Measurements from ENCODE around the gene SH2D2A.

The SH2D2A gene

DNA sequence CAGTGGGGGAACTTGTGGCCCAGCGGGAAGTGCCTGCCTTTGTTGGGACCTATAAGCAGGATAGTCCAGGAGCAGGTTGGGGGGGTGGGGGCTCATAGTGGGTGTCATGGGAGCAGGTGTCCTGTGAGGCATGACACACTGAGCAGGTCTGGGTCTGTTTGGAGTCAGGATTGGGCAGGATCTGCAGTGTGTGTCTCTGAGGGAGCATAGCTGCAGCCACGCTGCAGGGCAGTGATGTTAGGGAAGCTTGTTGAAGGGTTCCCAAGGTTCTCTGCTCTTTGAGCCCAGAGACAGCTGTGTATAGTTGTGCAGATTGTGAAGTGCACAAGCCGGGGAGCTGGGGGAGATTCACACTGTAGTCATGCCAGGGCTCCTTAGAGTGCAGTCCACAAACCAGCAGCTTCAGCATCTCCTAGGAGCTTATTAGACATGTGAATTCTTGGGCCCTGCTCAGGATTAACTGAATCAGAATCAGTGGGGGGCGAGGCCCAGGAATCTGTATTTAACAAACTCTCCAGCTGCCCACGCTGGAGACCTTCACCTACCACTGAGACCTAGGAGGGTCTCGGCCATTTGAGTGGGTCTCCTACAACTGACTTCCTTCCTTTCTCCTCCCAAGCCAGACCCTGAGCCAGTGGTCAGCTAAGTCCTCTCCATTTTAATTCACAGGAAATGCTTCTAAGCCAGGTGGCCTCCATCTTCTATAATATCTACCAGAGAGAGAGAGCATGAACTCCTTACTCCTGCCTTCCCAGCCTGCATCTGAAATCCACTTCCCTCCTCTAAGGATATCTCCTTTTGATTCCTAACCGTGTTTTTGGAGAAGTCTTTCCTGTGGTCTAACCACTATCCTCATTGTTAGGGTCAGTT, 31.2 kb upstream of the SH2D2A start:
- no peak for DNase-seq

- DNase-seq: no peak
Measured at GRCh38 chr1:156846643-156847042, 30.0 kb upstream of the SH2D2A start.

- DNase-seq: no peak
Measured at GRCh38 chr1:156845953-156846545, 29.4 kb upstream of the SH2D2A start.

DNA sequence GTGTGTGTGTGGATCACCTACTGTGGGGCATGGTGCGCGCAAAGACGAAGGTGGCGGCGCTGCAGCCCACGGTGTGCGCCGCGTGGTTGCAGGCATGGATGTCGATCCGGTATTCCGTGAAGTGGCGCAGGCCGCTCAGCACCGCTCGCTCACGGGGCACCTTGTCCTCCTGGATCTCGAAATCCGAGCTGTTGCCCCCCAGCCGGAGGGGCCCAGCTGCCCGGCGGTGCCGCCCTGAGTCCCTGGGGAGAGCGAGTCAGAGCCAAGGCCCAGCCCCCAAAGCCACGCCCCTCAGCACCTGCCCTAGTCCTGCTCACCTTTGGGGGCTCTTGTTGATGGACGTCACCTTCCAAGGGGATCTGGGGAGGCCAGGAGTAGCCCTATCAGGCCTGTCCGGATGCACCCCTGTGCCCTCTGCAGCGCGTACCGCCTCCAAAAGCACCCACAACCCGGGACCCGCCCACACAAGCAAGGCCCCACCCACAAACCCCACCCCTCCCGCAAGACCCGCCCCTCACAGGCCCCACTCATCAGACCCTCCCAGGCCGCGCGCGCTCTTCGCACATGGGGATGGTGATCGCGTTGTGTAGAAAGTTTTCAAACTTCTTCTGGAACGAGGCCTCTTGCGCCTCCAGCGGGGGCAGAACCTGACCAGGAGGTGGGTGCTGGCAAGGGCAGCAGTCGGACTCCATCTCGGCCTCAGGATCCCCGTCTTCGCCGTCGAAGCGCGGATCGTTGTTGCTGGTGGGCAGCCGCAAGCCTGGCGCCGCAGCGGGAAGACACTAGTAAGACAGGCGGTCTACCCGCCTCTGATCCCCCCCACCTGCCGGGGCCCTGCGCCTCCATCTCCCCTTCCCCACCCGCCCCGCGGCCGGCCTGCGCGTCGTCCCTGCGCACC, 28.7 kb upstream of the SH2D2A start:
- no peak for DNase-seq

- no peak for DNase-seq
Measured at GRCh38 chr1:156844638-156845037, 28.0 kb upstream of the SH2D2A start.

GRCh38 chr1:156844102-156844501, 27.5 kb upstream of the SH2D2A start:
- no peak for DNase-seq

- DNase-seq: no peak
Measured at GRCh38 chr1:156842618-156843300, 26.1 kb upstream of the SH2D2A start.

DNA sequence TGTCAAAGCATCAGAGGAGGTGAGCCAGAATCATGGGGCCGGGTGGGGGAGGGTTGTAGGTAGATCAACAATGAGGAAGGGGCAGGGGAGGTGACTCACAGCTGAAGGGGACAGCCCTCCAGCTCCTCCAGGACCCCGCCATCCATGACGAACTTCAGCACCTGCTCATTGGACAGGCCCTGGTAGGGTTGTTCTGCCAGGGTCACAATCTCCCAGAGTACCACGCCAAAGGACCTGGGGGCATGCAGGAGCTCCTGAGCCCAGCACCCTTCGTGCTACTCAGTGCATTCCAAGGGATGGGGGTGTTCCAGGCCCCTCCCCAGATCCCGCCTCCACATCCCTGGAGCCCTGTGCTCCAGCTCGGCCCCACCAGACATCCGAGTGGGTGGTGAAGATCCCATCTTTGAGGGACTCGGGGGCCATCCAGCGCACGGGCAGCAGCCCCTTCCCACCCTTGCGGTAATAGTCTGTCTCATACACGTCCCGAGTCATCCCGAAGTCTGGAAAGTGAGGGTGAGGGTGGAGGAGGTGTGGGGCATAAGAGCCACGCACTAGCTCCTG, 24.7 kb upstream of the SH2D2A start:
- no peak for DNase-seq

DNA sequence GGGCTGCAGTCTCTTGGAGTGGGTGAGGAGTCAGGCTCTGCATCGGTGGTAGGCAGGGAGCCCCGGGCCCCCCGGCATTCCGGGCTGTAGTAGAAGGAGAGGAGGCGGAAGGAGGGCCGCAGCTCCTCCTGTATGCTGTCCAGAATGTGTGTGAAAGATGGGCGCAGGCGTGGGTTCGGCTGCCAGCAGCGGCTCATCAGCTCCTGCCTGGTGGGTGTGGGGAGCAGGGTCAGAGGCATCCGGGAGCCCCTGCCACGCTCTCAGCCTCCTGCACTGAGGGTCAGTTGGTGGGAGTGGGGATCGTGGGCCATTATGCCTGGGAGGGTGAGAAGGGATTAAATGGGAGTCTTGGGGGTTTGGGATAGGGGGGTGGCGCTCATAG, 24.2 kb upstream of the SH2D2A start:
- DNase-seq: no peak

DNA sequence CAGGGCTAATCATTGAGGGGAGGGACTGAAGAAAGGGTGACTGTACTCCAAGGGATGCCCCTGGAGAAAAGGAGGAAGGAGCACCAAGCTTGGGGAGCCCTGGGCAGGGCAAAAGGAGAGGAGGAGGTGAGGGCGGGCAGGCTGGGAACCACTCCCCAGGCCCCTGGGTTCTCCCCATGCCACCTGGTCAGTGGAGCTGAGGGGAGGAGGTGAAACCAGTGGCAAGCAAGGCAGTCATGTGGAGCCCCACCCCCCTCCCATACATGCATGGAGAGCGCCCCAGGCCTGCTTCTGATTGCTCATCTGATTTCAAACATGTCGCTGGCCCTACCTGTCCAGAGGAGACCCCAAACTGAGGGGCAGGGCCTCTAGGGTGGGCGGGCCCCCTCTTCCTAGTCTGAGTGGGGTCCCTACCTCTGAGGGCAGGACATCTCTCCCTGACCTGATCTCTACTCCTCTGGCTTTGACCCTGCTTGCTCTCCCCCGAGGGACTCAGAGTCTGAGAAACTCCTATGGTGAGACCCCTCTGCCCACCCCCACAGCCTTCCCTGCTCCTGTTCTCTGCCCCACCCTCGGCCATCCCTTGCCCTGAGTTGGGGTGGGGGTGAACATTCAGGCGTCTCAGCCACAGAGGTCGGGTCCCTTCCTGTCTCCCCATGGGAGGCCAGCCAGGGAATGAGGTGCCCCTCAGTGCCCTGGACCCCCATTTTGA, 23.7 kb upstream of the SH2D2A start:
- DNase-seq: no peak

DNA sequence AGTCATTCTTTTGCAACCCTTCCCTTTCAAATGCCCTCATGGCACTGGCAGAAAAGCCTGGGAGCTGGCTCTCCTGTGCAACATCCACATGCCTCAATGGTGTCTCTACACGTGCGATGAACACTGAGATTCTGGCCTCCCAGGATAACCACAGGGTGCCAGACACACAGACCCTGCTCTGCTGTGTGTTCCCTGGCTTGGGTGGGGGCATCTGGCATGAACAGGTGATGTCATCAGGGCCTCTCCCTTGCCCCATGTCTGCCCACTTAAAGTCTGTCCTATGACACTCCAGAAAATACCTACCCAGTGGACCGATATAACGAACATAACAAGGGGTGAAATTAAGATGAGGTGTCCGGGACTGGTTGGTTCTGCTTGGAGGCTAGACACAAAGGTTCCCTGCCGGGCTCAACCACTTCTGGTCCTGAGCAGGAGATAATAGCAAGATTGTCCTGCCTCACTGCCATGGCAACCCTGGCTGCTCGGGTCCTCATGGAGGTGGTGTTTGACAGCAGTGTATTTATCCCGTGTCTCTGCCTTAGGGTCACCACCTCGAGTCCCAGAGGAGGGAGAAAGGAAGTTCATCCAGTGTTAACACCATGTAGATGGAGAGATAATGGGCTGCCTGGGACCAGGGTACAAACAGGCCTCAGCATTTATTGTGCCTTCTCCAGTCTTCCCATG, 22.9 kb upstream of the SH2D2A start:
- DNase-seq: no peak

- peak; percentile 30 for DNase-seq
Measured at GRCh38 chr1:156838972-156839371, 22.3 kb upstream of the SH2D2A start.

DNA sequence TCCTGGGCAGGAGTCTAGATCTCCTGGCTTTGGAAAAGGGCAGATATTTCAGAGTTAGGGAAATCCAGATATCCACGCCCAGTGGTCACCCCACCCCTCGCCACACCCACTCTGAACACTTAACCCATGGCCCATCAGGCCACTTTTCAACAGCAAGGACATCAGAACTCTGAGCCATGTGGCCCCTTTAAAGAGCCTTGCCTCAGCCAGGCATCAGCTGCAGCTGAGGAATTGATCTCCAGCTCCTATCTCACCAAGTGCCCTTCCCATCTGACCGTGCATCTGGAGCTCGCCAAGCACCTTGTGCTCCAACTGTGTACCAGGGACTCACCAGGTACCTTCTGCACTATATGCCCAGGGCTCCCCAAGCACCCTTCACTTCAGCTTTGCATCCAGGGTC, 20.2 kb upstream of the SH2D2A start:
- no peak for DNase-seq

- DNase-seq: no peak
Measured at GRCh38 chr1:156836041-156836654, 19.5 kb upstream of the SH2D2A start.

- DNase-seq: no peak
Measured at GRCh38 chr1:156834322-156834721, 17.7 kb upstream of the SH2D2A start.

- no peak for DNase-seq
Measured at GRCh38 chr1:156833603-156834002, 17.0 kb upstream of the SH2D2A start.

- DNase-seq: no peak
Measured at GRCh38 chr1:156832434-156832833, 15.8 kb upstream of the SH2D2A start.

- DNase-seq: no peak
Measured at GRCh38 chr1:156828400-156829124, 11.9 kb upstream of the SH2D2A start.

DNA sequence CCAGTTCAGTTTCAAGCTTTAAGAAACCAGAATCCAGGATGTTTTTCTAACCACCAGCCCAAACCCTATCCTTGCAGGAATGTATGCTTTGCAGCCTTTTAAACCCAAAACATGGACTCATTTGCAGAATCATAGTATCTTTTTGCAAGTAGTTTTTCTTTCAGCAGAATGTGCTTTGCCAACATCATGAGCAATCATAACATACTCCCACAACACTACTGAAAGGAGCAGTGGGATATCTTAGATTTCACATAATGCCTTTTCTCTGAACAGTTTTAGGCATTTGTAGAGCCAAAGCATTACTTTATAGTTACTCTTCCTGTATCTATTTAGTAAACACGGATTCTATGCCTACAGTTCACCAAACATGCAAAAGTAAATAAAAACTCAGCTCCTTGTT, 10.0 kb upstream of the SH2D2A start:
- no peak for DNase-seq

- DNase-seq: no peak
Measured at GRCh38 chr1:156823210-156823790, 6.7 kb upstream of the SH2D2A start.
